HG03108 (cell line): ENCODE data around the gene ESYT2.

Experiments
- ATAC-seq: cut with Tn5 transposase; IDR thresholded peaks from one replicate; pipeline ENCODE4 v1.9.1; 2021; ENCODE audit warnings: moderate library complexity; ENCODE audit not compliant: unreplicated experiment

Gene ESYT2

DNA sequence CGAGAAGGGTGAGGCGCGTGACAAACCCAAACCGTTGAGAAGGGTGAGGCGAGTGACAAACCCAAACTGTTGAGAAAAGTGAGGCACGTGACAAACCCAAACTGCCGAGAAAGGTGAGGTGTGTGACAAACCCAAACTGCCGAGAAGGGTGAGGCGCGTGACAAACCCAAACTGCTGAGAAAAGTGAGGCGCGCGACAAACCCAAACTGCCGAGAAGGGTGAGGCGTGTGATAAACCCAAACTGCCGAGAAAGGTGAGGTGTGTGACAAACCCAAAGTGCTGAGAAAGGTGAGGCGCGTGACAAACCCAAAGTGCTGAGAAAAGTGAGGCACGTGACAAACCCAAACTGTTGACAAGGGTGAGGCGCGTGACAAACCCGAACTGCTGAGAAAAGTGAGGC lies 25.0 kb downstream of the ESYT2 start:
- ATAC-seq: no peak

DNA sequence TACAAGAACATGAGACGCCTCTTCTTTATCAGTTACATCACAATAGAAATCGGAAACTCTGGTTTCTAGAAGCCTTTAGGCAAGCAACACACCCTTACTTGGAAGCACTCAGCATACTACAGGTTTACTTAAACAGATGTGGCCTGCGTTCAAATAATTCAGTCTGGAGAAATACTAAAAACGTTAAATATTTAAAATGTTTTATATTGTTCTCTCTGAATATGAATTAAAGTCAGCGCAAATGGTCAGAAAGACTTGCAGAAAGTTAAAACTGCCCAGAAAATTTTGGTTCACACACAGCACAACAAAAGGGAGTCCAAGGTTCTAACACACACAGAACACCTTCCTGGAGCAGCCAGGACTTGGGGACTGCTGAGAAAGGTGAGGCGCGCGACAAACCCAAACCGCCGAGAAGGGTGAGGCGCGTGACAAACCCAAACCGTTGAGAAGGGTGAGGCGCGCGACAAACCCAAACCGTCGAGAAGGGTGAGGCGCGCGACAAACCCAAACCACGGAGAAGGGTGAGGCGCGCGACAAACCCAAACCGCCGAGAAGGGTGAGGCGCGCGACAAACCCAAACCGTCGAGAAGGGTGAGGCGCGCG lies 25.8 kb downstream of the ESYT2 start:
- no peak for ATAC-seq

DNA sequence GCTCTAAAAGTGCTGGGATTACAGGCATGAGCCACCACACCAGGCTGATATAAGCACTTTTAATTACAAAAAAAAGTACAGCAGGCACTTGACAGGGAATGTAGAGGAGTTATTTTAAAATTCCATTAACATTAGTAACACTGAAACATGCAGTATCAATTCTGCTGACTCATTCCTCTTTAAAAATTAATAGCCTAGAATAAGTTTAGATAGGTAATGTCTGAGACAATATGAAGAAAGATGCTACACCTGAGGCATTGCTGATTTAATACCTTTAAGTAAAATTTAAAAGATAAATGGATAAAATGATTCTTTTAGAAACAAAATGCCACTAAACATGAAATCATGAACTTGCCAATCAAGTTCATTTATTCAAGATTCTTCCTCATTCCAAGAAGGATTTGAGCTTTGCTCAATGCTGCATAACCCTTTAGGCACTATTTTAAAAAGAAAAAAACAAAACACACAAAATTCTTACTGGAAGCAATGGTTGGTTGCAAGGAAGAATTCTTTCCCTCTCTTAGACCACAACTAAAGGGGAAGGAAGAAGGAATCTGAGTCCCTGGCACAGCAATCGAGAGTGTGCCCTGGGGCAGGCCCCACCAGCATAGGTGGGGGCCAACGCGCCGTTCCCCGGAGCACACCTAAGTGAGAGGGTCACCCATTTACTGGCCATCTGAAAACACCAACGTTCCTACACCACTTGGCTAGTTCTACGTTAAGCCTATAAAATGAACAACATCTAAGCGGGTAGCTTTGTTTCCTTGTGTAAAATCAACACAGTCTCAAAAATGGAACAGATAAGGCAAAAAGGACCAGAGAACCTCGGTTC lies 26.6 kb downstream of the ESYT2 start:
- no peak for ATAC-seq

DNA sequence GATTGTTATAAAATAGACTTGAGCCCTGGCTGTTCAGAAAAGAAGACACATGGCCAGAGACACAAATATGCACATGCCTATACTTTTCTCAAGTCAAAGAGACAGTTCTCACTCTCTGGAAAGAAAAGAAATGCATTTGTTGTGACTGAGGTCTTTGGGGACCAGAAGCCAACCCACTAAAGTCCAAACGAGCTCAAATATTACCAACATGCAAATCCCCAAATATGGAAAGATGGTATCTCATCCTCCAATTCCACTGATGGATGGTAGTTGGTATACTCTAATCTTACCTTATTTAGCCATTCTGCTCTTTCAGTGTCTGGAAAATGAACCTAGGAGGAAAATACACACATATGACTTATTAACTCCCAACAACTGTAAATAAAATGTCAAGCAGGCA lies 30.6 kb downstream of the ESYT2 start:
- ATAC-seq: no peak

DNA sequence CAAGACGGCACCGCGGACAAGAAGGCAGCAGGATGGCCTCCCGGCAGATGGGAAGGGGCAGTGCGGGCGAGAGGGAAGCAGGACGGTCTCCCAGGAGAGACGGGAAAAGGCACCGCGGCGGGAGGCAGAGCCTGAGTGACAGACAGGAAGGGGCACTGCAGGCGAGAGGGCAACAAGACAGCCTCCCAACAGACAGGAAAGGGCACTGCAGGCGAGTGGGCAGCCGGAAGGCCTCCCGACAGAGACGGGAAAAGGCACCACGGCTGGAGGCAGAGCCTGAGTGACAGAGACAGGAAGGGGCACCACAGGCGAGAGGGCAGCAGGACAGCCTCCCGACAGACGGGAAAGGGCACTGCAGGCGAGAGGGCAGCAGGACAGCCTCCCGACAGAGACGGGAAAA lies 32.6 kb downstream of the ESYT2 start:
- no peak for ATAC-seq

DNA sequence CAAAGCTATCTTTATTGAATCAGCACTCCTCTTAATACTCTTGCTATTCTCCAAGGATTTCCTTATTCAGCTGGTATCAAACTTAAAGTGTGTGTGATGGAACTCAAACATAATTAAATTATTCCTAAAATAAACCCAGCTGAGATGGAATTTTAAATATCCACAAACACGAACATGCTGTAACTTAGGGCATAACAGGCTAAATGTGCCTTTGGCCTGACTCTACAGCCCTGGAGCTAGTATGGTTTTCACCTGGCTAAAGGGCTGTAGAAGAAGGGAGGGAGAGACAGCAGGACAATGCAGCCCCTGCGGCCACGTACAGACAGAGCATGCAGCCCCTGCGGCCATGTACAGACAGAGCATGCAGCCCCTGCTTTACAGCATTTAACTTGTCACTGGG lies 34.0 kb downstream of the ESYT2 start:
- ATAC-seq: no peak

DNA sequence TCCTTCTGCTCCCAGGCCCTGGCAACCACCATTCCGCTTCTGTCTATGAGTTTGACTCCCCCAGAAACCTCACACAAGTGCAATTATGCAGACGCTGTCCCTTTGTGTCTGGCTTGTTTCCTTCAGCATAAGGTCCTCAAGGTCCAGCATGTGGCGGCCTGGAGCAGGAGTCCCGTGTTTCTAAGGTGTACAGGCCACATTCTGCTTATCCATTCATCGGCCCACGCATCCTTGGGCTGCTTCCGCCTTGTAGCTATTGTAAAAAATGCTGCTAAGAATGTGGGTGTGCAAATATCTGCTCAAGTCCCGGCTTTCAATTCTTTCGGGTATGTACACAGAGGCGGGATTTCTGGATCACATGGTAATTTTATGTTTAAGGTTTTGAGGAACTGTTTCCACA lies 38.2 kb downstream of the ESYT2 start:
- ATAC-seq: no peak

DNA sequence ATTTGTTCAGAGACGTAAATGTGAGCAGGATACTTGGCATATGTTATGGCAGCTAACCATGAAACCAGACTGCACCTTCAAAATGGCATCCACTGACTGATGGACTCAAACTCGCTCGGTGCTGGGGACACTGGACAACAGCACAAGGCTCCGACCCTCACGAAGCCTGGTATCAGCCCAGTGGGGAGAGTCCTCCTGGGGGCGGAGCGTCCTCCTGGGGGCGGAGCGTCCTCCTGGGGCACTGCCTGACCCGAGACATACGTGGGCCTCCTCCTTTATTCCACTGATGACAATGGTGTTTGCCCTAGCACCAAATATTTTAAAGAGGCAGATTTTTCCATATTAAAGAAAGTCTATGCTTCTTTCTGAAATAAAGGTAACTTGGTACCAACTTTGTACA lies 39.5 kb downstream of the ESYT2 start:
- ATAC-seq: no peak

DNA sequence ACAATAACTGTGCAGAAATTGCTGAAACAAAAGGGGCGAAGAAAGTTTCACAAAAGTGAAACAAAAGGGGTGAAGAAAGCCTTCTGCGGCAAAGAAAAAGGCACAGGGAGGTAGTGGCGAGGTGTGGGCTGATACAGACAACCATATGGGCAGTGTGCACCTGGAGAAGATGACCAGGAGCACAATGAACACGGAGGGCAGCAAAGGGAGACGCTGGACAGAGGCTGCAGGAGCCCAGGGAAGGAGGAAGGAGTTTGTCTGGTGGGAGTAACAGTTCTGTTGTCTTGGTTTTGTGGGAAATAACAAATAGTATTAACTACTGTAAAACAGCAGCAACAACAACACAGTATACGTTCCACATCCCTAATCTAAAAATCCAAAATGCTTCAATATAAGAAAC lies 42.4 kb downstream of the ESYT2 start:
- ATAC-seq: no peak

DNA sequence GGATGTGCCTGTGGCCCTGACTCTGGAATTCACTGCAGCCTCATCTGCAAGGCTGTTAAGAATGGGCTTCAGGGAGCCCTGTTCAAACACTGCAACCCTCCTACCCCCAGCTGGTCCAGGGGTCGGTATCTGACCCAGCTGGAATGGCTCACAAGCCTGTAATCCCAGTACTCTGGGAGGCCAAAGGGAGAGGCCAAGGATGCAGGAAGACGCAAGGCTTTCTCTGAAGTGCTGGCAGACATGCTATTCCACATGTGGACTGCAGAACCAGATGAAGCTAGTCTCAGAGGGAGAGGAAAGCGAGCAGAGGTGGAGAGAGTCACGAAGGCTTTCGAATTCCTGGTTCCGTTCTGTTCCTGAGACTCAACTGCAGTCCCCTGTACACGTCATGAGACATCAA lies 45.0 kb downstream of the ESYT2 start:
- no peak for ATAC-seq

DNA sequence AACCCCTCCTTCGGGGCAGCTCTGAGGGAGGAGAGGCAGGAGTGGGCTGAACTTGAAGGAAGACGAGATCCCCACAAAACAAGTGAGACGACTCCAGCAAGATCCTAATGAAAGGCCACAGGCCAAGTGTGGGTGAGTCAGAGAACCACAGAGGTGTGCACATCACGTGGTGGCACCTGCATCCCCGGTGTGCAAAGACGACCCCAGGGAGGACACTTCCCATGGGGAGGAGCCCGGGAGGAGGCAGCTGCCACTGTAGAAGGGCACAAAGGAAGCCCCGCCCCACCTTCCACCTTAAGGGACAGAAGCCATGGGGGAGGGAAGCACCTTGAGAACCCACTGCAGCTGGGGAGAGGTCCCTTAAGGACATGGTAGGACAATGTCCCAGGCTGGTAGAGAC lies 45.7 kb downstream of the ESYT2 start:
- ATAC-seq: no peak

DNA sequence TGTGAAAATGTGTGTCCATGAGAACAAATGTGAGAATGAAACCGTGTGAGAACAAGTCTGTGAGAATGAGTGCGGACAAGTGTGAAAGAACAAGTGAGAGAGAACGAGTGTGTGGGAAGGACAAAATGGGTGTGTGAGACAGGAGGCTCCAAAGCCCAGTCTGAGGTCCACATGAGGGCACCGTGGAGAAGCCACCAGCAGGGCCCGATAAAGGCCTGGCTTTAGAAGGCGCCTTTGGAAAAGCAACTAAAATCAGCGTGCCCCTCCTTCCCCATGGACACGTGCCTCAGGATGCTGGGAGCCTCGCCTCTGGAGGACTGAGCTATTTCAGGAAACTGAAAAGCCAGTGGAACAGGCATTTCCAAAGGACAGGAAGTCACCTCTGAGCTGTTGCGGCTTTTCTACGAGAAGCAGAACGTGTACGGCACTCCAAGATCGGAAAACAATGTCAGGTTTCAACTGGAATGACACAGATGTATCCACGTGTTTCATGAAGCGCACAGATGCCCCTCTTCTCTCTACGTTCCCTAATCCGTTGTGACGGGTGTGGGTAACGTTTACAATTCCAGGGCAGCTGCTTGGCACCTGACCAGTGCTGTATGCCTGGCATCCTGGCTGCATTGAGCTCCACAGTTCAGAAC lies 46.4 kb downstream of the ESYT2 start:
- no peak for ATAC-seq

DNA sequence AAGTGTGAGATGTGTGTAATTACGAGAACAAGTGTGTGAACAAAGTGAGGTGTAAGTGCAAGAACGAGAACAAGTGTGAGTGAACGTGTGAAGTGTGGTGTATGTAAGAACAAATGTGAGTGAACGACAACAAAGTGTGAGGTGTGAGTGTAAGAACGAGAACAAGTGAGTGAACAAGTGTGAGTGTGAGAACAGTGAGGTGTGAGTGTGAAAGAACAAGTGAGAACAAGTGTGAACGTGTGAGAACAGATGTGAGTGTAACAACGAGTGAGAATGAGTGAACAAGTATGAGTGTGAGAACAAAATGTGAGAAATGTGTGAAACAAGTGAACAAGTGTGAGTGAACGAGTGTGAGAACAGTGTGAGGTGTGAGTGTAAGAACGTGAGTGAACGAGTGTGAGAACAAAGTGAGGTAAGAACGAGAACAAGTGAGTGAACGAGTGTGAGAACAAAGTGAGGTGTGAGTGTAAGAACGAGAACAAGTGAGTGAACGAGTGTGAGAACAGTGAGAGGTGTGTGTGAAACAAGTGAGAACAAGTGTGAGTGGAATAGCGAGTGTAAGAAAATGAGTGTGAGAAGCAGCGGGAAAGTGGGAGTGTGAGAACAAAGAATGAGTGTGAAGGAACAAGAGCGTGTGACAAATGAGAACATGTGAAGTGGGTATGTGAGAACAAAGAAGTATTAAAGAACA lies 47.2 kb downstream of the ESYT2 start:
- no peak for ATAC-seq

DNA sequence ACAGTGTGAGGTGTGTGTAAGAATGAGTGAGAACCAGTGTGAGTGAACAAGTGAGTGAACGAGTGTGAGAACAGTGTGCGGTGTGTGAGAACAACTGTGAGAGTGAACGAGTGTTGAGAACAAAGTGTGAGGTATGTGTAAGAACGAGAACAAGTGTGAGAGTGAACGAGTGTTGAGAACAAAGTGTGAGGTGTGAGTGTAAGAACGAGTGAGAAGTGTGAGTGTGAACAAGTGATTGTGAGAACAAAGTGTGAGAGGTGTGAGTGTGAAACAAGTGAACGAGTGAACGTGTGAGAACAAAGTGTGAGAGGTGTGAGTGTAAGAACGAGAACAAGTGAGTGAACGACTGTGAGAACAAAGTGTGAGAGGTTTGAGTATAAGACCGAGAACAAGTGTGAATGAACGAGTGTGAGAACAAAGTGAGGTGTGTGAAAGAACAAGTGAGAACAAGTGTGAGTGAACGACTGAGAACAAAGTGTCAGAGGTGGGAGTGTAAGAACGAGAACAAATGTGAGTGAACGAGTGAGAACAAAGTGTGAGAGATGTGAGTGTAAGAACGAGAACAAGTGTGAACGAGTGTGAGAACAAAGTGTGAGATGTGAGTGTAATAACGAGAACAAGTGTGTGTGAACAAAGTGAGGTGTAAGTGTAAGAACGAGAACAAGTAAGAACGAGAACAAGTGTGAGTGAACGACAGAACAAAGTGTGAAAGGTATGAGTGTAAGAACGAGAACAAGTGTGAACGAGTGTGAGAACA lies 47.9 kb downstream of the ESYT2 start:
- ATAC-seq: no peak

DNA sequence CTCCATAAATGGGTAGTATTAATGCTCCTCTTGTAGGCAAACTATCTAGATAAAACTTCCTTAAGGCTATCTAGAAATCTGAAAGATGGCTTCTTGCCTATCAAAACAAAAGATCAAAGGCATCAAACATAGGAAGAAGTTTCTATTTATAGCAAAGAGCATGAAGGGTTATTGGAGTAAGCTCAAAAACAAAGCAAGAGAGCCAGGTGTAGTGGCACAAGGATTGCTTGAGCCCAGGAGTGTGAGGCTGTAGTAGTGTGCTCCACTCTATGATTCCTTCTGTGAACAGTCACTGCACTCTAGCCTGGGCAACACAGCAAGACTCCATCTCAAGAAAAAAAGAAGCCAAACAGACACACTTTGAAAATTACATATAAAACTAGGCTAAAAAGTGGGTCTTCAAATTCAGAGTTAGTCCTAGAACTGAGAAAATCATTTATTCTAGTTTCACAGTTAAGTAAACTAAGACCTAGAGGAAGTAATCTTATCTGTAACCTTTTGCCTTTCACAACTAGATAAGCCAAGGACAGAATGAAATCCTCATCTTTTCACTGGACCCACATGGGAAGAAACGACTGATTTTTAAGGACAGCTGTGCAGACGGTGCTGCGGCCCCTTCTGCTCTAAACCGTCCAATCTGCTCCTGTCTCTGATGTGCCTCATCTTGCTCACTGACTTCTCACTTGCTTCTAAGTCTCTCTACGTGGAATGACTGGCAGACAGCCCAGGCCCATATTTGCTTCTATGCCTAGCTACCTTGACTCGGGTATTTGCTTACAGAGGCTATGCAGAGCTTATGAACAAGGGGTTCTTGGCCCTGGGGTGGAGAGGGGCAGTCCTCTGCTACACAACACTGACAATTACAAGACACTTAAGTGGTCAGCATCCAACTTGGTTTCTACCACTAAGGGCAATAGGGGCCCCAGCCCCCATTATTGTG lies 50.0 kb downstream of the ESYT2 start:
- no peak for ATAC-seq

DNA sequence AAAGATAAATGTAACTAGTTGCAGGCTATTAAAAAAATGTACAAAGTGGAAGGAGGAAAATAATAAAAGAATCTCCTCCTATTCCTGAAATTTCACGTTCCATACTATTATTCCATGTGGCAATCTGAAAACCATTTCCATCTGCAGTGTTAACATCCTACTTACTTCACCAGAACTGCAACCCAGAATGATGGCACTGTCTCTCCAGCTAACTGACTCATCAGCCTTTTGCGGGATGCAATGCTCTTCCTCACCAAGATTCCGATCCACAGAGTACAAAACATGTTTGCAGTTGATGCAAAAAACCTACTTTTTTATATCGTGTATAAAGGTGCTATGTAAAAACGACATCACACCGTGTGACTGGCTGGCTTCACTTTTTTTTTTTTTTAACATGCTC lies 50.8 kb downstream of the ESYT2 start:
- no peak for ATAC-seq

DNA sequence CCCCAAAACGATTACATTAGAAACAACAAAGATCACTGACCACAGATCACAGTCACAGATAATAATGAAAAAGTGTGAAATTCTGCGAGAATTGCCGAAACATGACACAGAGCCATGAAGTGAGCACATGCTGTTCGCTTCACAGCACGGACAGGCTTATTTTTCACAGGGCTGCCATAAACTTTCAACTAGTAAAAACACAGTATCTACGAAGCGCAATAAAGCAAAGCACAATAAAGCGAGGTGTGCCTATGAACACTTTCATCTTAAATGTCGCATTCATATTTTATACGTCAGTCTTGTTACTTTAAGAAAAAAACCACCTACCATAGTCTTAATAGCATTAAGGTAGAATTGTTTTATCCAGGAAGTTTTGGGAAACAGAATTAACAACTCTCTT lies 51.5 kb downstream of the ESYT2 start:
- no peak for ATAC-seq

DNA sequence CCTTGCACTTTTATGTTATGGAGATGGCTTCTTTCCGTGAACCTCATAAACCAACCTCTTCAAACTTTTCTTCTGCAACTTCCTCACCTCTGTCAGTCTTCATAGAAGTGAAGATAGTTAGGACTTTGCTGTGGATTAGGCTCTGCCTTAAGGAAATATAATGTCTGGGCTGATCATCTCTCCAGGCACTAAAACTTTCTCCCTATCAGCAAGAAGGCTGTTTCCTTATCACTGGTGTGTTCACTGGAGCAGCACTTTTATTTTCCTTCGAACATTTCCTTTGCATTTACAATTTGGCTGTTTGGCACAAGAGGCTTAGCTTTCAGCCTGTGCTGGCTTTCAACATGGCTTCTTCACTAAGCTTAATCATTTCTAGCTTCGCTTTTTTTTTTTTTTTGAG lies 52.8 kb downstream of the ESYT2 start:
- no peak for ATAC-seq

DNA sequence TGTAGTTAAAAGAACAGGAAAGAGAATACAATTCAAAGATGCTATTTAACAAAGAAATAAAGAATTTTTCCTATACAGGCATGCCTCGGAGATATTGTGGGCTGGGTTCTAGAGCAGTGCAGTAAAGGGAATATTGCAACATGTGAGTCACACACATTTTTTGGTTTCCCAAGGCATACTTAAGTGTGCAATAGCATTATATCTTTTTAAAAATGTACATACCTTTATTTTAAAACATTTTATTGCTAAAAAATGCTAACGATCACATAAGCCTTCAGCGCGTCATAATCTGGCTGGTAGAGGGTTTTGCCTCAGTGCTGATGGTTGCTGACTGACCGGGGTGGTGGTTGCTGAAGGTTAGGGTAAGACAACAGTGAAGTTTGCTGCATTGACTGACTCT lies 54.4 kb downstream of the ESYT2 start:
- no peak for ATAC-seq

DNA sequence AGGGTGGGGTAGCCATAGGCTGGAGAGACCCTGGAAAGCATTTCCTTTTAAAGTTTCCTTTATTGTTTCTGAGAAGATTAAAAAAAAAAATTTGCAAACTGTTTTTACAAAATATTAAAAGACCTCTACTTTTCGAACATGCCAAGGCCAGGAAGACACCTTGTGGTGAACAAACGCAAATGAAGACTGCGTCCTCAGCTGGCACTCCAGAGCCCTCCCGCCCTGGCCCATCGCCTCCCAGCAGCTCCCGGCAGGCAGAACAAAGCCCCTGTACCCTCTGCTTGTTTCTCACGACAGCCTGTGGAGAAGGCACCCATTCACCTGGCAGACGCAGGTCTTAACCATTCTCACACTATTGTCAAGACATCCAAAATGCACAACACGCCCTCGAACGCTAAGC lies 56.4 kb downstream of the ESYT2 start:
- no peak for ATAC-seq
